GM19035 (cell line): ENCODE data around the gene OR2M3.
"Not testable (repeated sequence)": the region's sequence is repeated elsewhere in the genome, so short reads cannot be mapped to it uniquely, and the experiment has no call there.

Source experiments
- ATAC-seq: cut with Tn5 transposase; IDR thresholded peaks from one replicate; pipeline ENCODE4 v1.9.1; 2021; ENCODE audit not compliant: unreplicated experiment

OR2M3 gene

GRCh38 chr1:248196965-248197364 is at the start of gene OR2M3:
Gene OR2M3, plus strand, starts transcription at chr1:248197265. Its CDS starts 5,803 bp downstream, at chr1:248203068.
- ATAC-seq = no peak

DNA sequence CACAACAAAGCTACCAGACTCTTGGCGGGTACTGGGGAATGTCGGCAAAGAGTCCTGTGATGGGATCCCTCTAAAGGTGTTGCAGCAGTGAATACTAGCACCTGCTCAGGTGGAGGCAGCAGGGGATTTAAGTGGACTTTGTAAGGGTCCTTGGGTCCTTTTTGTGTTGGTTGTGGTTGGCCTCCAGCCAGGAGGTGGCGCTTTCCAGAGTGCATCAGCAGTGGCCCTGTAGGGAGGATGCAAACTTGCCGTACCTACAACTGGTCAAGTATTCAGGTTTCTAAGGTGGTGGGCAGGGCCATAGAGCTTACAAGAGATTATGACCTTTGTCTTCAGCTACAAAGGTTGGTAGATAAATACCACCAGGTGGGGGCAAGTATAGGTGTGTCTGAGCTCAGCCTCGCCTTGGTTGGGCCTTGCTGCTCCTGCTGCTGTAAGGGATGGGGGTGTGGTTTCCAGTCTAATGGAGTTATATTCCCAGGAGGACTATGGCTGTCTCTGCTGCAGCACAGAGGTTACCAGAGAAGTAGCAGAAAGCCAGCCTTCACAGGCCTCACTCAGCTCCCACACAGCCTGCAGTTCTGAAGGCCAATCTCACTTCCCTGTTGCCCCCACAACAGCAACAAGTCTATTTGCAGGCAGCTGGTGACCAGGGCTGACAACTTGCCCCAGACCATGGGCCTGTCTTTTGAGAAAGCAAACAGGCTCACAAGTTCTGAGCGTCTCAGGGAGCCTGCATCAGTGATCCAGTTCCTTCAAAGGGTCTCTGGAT is 44.8 kb upstream of the OR2M3 start:
- ATAC-seq = no peak

- no peak for ATAC-seq
Observed at GRCh38 chr1:248155927-248156326, 41.1 kb upstream of the OR2M3 start.

GRCh38 chr1:248158758-248159157 is 38.3 kb upstream of the OR2M3 start:
- ATAC-seq = no peak

DNA sequence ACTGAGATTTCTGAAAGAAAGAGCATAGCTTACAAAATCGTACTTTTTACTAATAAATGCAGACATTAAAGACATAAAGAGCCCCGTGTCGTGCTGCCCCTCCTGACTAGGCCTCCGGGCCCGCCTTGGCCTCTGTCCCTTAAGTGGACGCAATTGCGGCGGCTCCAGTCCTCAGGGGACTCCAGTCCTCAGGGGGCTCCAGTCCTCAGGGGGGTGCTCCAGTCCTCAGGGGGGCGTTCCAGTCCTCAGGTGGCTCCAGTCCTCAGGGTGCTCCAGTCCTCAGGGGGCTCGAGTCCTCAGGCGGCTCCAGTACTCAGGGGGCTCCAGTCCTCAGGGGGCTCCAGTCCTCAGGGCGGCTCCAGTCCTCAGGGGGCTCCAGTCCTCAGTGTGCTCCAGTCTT is 33.0 kb upstream of the OR2M3 start:
- ATAC-seq = no peak

DNA sequence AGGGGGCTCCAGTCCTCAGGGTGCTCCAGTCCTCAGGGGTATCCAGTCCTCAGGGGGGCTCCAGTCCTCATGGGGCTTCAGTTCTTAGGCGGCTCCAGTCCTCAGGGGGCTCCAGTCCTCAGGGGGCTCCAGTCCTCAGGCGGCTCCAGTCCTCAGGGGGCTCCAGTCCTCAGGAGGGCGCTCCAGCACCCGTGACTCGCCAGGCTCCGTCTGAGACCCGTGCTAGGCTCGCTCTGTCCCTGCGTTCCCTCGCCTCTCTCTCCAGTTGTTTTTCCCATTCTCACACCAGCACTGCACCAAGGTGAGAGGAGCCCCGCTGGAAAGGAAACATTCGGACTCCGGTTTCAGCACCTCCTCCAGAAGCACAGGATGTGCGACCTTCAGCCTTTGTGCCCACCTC is 31.9 kb upstream of the OR2M3 start:
- no peak for ATAC-seq

- ATAC-seq = no peak
Observed at GRCh38 chr1:248174521-248174920, 22.5 kb upstream of the OR2M3 start, which contains the start of gene OR2M2. Gene OR2M2, plus strand, starts transcription at chr1:248174821. Its CDS starts 5,165 bp downstream, at chr1:248179986.

GRCh38 chr1:248183996-248184395 is 13.1 kb upstream of the OR2M3 start:
- no peak for ATAC-seq

- no peak for ATAC-seq
Observed at GRCh38 chr1:248187363-248187762, 9.7 kb upstream of the OR2M3 start.

DNA sequence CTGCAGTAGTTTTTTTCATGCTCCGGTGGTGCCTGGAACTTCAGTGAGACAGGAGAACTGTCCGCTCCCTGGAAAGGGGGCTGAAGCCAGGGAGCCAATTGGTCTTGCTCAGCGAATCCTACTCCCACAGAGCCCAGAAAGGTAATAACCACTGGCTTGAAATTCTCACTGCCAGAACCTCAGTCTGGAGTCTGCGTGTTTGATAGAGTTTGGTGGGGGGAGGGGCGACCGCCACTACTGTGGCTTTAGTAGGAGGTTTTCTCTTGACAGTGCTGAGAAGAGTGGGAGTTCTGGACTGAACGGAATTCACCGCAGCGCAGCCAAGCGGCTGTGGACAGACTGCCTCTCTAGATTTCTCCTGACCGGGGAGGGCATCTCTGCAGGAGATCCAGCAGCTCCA is 8.0 kb upstream of the OR2M3 start:
- ATAC-seq = no peak

DNA sequence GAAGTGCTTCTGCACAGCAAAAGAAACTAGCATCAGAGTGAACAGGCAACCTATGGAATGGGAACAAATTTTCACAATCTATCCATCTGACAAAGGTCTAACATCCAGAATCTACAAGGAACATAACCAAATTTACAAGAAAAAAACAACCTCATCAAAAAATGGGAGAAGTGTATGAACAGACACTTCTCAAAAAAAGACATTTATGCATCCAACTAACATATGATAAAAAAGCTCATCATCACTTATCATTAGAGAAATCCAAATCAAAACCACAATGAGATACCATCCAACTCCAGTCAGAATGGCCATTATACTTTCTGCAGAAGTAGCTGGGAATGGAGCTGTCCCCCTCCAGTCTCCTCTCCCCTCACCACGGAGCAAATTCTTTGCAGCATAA is 2.9 kb upstream of the OR2M3 start:
- no peak for ATAC-seq

DNA sequence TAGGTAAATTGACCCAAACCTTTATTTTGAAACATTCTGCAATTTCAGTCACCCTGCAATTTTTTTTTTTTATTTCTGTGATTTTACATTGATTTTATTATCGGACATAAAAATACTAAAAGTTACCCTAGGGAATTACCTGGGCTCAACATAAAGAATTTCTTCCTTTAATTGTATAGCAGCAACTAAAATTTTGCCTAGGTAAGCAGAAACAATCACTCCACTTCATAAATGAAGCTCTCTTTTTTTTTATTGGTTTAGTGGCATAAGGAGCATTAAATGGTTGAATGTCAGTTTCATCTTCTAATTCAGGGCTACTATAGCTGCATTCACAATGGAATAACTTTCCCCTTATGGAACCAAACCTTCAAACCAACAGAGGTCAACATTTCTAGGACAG is 18.8 kb downstream of the OR2M3 start:
- no peak for ATAC-seq

DNA sequence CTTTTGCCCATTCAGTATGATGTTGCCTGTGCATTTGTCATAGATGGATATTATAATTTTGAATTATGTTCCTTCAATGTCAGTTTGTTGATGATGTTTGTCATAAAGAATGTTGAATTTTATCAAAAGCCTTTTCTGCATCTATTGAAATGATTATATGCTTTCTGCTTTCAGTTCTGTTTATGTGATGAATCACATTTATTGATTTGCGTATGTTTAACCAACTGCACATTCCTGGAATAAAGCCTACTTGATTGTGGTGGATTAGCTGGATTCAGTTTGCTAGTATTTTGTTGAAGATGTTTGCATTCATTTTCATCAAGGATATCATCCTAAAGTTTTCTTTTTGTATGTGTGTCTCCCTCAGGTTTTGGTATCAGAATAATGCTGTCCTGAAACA is 28.5 kb downstream of the OR2M3 start:
- ATAC-seq = no peak

DNA sequence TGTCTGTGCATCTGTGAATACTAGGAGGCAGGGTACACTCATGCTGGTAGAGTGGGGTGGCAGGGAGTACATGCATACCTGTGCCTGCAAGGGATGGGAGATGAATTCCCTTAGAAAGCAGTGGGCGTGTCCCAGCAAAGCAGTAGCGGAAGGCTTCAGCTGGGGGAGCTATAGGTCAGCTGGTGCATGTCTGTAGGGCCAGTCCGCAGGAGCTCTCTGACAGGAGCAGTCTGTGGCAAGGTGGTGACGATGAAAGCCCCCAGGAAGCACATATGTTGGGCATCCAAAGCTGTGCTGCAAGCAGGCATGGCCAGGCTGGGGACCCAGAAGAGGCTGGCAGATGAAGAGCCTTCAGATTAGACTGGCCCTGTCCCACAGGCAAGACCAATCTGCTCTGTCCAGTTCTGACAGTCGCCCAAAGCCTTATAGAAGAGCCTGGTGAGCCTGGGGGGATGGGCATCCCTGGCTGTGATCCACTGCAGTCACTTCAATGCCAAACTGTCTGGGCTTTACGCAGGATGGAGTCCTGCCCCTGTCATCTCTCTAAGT is 32.4 kb downstream of the OR2M3 start:
- ATAC-seq = no peak

DNA sequence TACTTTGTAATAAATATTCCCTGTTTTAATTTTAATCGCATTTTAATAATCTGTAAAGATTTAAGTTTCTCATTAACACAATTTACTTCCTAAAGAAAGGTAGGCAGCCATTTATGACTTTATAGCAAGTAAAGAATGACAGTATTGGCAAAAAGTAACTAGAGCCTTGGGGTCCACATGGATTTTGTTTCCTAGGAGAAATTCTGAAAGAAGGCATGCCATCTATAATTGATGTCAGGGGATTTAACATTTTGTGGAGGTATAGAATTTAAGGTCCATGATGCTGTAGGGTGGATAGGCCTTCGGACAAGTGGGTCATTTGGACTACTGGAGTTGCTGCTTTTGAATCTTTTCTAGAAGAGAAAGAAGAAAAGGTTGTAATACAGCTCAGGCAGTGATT is 34.1 kb downstream of the OR2M3 start, which contains the start of gene OR2M4:
Gene OR2M4, plus strand, starts transcription at position 301 of the 400 bp plus-strand sequence. CDS start 7,512 bp downstream, outside the sequence.
- no peak for ATAC-seq

DNA sequence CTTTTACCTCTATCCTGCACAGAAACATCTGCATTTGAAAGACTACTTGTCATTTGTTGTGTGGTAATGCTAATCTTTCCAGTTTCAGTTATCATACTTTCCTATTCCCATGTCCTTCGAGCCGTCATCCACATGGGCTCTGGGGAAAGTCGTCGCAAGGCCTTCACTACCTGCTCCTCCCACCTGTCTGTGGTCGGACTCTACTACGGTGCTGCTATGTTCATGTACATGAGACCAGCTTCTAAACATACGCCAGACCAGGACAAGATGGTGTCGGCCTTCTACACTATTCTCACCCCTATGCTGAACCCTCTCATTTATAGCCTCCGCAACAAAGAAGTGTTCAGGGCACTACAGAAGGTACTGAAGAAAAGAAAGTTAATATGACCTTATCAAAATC is 42.4 kb downstream of the OR2M3 start:
- no peak for ATAC-seq

- no peak for ATAC-seq
Observed at GRCh38 chr1:248243204-248243603, 46.1 kb downstream of the OR2M3 start.

- not testable (repeated sequence) for ATAC-seq
Observed at GRCh38 chr1:248259309-248259708, 62.2 kb downstream of the OR2M3 start.
